ENCODE data around the gene PABPN1.
"Not testable (repeated sequence)": the region's sequence is repeated elsewhere in the genome, so short reads cannot be mapped to it uniquely, and the experiment has no call there.

PABPN1 gene

GRCh38 chr14:23323838-23324454 is 2.7 kb downstream of the PABPN1 start:
- Histone ChIP-seq H3K27me3 (ENCODE audit: control insufficient read depth, insufficient read depth, low read length) (no peaks in the 10 kb centered on the region), H3K4me1 (ENCODE audit: control insufficient read depth, insufficient read depth, low read length) (peaks cover 3% of the 10 kb centered on the region), H3K4me3 (ENCODE audit: low read depth, low read length) (no peak overlapping the region), H3K9me3 (ENCODE audit: control insufficient read depth, insufficient read depth, low read length) (no peaks in the 10 kb centered on the region), H3K9ac (ENCODE audit: low read depth, low read length) (no peak overlapping the region), H3K36me3 (ENCODE audit: control insufficient read depth, insufficient read depth, low read length) (peaks cover 13% of the 10 kb centered on the region)

GRCh38 chr14:23324455-23324846 is 3.2 kb downstream of the PABPN1 start:
- H3K4me3 ChIP-seq (ENCODE audit: low read depth, low read length) = no peak overlapping the region
- no peak overlapping the region for H3K9ac ChIP-seq (ENCODE audit: low read depth, low read length)
- H3K4me1 ChIP-seq (ENCODE audit: control insufficient read depth, insufficient read depth, low read length) = peaks cover 3% of the 10 kb centered on the region
- H3K36me3 ChIP-seq (ENCODE audit: control insufficient read depth, insufficient read depth, low read length) = peaks cover 13% of the 10 kb centered on the region
- no peaks in the 10 kb centered on the region for H3K27me3 ChIP-seq (ENCODE audit: control insufficient read depth, insufficient read depth, low read length)
- H3K9me3 ChIP-seq (ENCODE audit: control insufficient read depth, insufficient read depth, low read length) = no peaks in the 10 kb centered on the region

DNA sequence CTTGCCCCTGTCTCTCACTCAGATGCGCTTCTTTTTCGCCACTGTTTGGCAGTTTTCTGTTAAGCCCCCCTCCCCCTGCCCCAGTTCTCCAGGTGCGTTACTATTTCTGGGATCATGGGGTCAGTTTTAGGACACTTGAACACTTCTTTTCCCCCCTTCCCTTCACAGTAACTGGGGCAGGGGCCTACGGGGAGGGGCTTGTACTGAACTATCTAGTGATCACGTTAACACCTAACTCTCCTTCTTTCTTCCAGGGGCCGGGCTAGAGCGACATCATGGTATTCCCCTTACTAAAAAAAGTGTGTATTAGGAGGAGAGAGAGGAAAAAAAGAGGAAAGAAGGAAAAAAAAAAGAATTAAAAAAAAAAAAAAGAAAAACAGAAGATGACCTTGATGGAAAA is 3.7 kb downstream of the PABPN1 start:
- Histone ChIP-seq H3K9me3 (ENCODE audit: control insufficient read depth, insufficient read depth, low read length) (no peaks in the 10 kb centered on the region), H3K9ac (ENCODE audit: low read depth, low read length) (no peak overlapping the region), H3K4me1 (ENCODE audit: control insufficient read depth, insufficient read depth, low read length) (peaks cover 3% of the 10 kb centered on the region), H3K4me3 (ENCODE audit: low read depth, low read length) (no peak overlapping the region), H3K27me3 (ENCODE audit: control insufficient read depth, insufficient read depth, low read length) (no peaks in the 10 kb centered on the region), H3K36me3 (ENCODE audit: control insufficient read depth, insufficient read depth, low read length) (peaks cover 13% of the 10 kb centered on the region)

DNA sequence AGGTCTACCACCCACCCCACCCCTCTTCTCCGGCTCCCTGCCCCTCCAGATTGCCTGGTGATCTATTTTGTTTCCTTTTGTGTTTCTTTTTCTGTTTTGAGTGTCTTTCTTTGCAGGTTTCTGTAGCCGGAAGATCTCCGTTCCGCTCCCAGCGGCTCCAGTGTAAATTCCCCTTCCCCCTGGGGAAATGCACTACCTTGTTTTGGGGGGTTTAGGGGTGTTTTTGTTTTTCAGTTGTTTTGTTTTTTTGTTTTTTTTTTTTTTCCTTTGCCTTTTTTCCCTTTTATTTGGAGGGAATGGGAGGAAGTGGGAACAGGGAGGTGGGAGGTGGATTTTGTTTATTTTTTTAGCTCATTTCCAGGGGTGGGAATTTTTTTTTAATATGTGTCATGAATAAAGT is 4.5 kb downstream of the PABPN1 start:
- H3K9me3 ChIP-seq (ENCODE audit: control insufficient read depth, insufficient read depth, low read length); H3K27me3 ChIP-seq (ENCODE audit: control insufficient read depth, insufficient read depth, low read length); H3K4me3 ChIP-seq (ENCODE audit: low read depth, low read length); H3K9ac ChIP-seq (ENCODE audit: low read depth, low read length); H3K4me1 ChIP-seq (ENCODE audit: control insufficient read depth, insufficient read depth, low read length): not testable (repeated sequence)
- peaks cover 13% of the 10 kb centered on the region for H3K36me3 ChIP-seq (ENCODE audit: control insufficient read depth, insufficient read depth, low read length)

DNA sequence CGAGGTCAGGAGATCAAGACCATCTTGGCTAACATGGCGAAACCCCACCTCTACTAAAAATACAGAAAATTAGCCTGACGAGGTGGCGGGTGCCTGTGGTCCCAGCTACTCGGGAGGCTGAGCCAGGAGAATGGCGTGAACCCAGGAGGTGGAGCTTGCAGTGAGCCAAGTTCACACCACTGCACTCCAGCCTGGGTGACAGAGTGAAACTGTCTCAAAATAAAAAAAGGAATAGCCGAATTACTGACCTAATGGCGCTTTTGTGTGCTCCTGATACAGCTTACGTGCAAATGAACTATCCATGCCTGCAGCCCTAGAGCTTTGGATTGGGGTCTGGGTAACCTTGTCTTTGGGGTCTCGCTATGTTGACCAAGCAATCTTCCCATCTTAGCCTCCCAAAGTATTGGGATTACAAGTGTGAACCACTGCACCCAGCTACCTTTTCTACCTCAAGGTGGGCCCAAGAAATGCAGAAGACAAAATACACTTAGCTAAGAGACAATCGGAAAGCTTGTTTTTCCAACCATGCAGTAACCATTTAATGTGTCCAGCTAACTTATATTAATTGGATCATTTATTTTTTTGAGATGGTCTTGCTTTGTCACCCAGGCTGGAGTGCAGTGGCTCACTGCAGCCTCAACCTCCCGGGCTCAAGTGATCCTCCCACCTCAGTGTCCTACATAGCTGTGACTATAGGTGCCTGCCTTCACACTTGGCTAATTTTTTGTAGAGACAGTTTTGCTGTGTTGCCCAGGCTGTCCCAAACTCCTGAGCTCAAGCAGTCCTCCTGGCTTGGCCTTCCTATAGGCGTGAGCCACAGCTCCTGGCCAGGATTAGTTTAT is 5.5 kb downstream of the PABPN1 start:
- no peaks in the 10 kb centered on the region for H3K27me3 ChIP-seq (ENCODE audit: control insufficient read depth, insufficient read depth, low read length)
- no peaks in the 10 kb centered on the region for H3K9me3 ChIP-seq (ENCODE audit: control insufficient read depth, insufficient read depth, low read length)
- peaks cover 13% of the 10 kb centered on the region for H3K36me3 ChIP-seq (ENCODE audit: control insufficient read depth, insufficient read depth, low read length)
- no peak overlapping the region for H3K9ac ChIP-seq (ENCODE audit: low read depth, low read length)
- peaks cover 3% of the 10 kb centered on the region for H3K4me1 ChIP-seq (ENCODE audit: control insufficient read depth, insufficient read depth, low read length)
- no peak overlapping the region for H3K4me3 ChIP-seq (ENCODE audit: low read depth, low read length)

- H3K36me3 ChIP-seq (ENCODE audit: control insufficient read depth, insufficient read depth, low read length) = peaks cover 13% of the 10 kb centered on the region
- no peaks in the 10 kb centered on the region for H3K9me3 ChIP-seq (ENCODE audit: control insufficient read depth, insufficient read depth, low read length)
- H3K4me1 ChIP-seq (ENCODE audit: control insufficient read depth, insufficient read depth, low read length) = no peaks in the 10 kb centered on the region
- H3K4me3 ChIP-seq (ENCODE audit: low read depth, low read length) = no peak overlapping the region
- H3K27me3 ChIP-seq (ENCODE audit: control insufficient read depth, insufficient read depth, low read length) = no peaks in the 10 kb centered on the region
- no peak overlapping the region for H3K9ac ChIP-seq (ENCODE audit: low read depth, low read length)
Measured at GRCh38 chr14:23327947-23328744, 6.9 kb downstream of the PABPN1 start.

GRCh38 chr14:23335623-23336022 is 14.4 kb downstream of the PABPN1 start:
- no peak overlapping the region for H3K9ac ChIP-seq (ENCODE audit: low read depth, low read length)
- H3K36me3 ChIP-seq (ENCODE audit: control insufficient read depth, insufficient read depth, low read length) = no peaks in the 10 kb centered on the region
- H3K4me1 ChIP-seq (ENCODE audit: control insufficient read depth, insufficient read depth, low read length) = no peaks in the 10 kb centered on the region
- H3K4me3 ChIP-seq (ENCODE audit: low read depth, low read length) = no peak overlapping the region
- no peaks in the 10 kb centered on the region for H3K27me3 ChIP-seq (ENCODE audit: control insufficient read depth, insufficient read depth, low read length)
- H3K9me3 ChIP-seq (ENCODE audit: control insufficient read depth, insufficient read depth, low read length) = peaks cover 6% of the 10 kb centered on the region

DNA sequence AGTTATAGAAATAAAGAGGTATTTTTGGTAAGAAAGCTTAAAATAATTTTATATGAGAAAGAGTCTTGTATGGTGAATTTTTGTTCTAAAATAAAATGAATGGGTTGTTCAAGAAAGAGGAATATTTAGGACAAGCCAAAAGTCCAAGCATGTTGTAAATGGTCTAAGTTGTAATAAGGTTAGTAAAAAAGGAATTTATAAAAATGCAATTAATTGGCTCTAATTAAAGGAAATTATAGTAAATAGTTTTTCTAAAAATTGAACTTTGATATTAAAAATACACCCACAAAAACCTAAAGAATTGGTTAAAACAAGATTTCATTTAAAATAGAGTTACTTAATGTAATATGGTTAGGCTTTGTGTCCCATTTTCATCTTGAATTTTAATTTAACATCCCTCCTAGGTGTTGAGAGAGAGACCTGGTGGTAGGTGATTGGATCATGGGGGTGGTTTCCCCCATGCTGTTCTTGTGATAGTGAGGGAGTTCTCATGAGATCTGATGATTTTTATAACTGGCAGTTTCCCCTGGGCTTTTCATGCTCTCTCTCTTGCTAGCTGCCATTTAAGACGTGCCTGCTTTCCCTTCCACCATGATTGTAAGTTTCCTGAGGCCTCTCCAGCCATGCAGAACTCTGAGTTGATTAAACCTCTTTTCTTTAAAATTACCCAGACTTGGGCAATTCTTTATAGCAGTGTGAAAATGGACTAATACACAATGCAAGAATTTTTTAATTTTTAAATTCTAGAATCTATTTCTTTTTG is 18.4 kb downstream of the PABPN1 start:
- no peak overlapping the region for H3K4me3 ChIP-seq (ENCODE audit: low read depth, low read length)
- no peaks in the 10 kb centered on the region for H3K27me3 ChIP-seq (ENCODE audit: control insufficient read depth, insufficient read depth, low read length)
- no peaks in the 10 kb centered on the region for H3K4me1 ChIP-seq (ENCODE audit: control insufficient read depth, insufficient read depth, low read length)
- H3K9me3 ChIP-seq (ENCODE audit: control insufficient read depth, insufficient read depth, low read length) = peaks cover 6% of the 10 kb centered on the region
- no peak overlapping the region for H3K9ac ChIP-seq (ENCODE audit: low read depth, low read length)
- H3K36me3 ChIP-seq (ENCODE audit: control insufficient read depth, insufficient read depth, low read length) = no peaks in the 10 kb centered on the region

DNA sequence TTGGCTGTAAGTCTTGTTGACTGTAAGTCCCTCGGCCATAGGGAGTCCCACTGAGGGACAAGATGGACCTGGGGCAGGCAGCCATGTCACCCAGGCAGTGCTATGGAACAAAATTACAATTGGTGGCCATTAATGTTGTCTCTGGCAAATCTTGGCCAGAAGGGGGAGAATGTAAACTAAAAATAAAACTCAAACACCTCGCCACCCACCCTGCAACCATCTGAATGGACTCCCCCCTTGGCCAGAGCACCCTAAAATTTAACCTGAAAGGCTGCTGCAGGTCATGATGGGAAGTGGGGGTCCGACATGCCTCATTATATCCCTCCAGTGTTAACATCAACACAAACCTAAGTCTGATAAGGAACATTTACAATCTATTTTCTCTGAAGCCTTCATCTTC is 23.2 kb downstream of the PABPN1 start:
- H3K4me1 ChIP-seq (ENCODE audit: control insufficient read depth, insufficient read depth, low read length) = peaks cover 5% of the 10 kb centered on the region
- no peaks in the 10 kb centered on the region for H3K9me3 ChIP-seq (ENCODE audit: control insufficient read depth, insufficient read depth, low read length)
- no peak overlapping the region for H3K9ac ChIP-seq (ENCODE audit: low read depth, low read length)
- H3K36me3 ChIP-seq (ENCODE audit: control insufficient read depth, insufficient read depth, low read length) = no peaks in the 10 kb centered on the region
- H3K27me3 ChIP-seq (ENCODE audit: control insufficient read depth, insufficient read depth, low read length) = no peaks in the 10 kb centered on the region
- no peak overlapping the region for H3K4me3 ChIP-seq (ENCODE audit: low read depth, low read length)

GRCh38 chr14:23345987-23346692 is 24.9 kb downstream of the PABPN1 start:
- Histone ChIP-seq H3K9me3 (ENCODE audit: control insufficient read depth, insufficient read depth, low read length) (no peaks in the 10 kb centered on the region), H3K27me3 (ENCODE audit: control insufficient read depth, insufficient read depth, low read length) (peaks cover 7% of the 10 kb centered on the region), H3K4me3 (ENCODE audit: low read depth, low read length) (no peak overlapping the region), H3K4me1 (ENCODE audit: control insufficient read depth, insufficient read depth, low read length) (peaks cover 5% of the 10 kb centered on the region), H3K9ac (ENCODE audit: low read depth, low read length) (no peak overlapping the region), H3K36me3 (ENCODE audit: control insufficient read depth, insufficient read depth, low read length) (no peaks in the 10 kb centered on the region)

Data from iPS-15b (cell line).